B cell (primary cell): ENCODE data around the gene ANGPT4. TPM values are rescaled to one million over a fixed set of nuclear protein-coding genes. Genes with fewer than 3 reads are reported as not detected.

Experiments
- ATAC-seq: fragments of 200-7000 bp; cut with Tn5 transposase; one replicate; pipeline ENCODE4 v1.10.0; 2021; ENCODE audit warnings: low read depth, mild to moderate bottlenecking, moderate number of reproducible peaks, moderate library complexity
- CTCF ChIA-PET: fragments of 350-600 bp; sonication (Branson Sonifier 250); formaldehyde crosslinking; loops from one replicate; lab custom pipeline; 2021; ENCODE audit warnings: antibody characterized with exemption, inconsistent platforms; lab: Charles Lee
- POLR2A ChIA-PET: fragments of 350-600 bp; sonication (Branson Sonifier 250); formaldehyde crosslinking; loops from one replicate; lab custom pipeline; 2021; ENCODE audit warnings: antibody characterized with exemption; lab: Charles Lee
- DNase-seq: peaks from one replicate; pipeline ENCODE4 v3.0.0; 2013
- H2AFZ ChIP-seq: 2 replicates; pipeline ENCODE4 v1.6.1; 2012; ENCODE audit warnings: mild to moderate bottlenecking, low read depth, low read length; ENCODE audit not compliant: insufficient read depth, poor library complexity, severe bottlenecking
- H3K27ac ChIP-seq, 2 donors: 1 replicate in 1 of 2; 2 replicates in 1 of 2; pipeline ENCODE4 v1.5.1; 2012 to 2013; ENCODE audit warnings: low read length in 2 of 2, mild to moderate bottlenecking in 2 of 2, moderate library complexity in 1 of 2
- H3K27me3 ChIP-seq, 4 experiments: fragments of 200-600 bp in 1 of 4; sonication (generic) in 1 of 4; replicated peaks in 1 of 4; 1 replicate in 2 of 4; 2 replicates in 2 of 4; pipeline versions ENCODE4 v1.6.1 to v1.7.0; 2013 to 2016; ENCODE audit warnings: low read length in 3 of 4, mild to moderate bottlenecking in 2 of 4, mixed read lengths in 1 of 4, moderate library complexity in 1 of 4; ENCODE audit not compliant: insufficient read depth in 4 of 4, control insufficient read depth in 3 of 4; ENCODE audit errors: control extremely low read depth in 1 of 4
- H3K36me3 ChIP-seq, 2 experiments: replicated peaks in 1 of 2; 1 replicate in 1 of 2; 2 replicates in 1 of 2; pipeline versions ENCODE4 v1.6.1 to v1.7.1; 2013; ENCODE audit warnings: low read length in 1 of 2; ENCODE audit not compliant: insufficient read depth in 2 of 2, control insufficient read depth in 1 of 2; ENCODE audit errors: control extremely low read depth in 1 of 2, extremely low read depth in 1 of 2
- H3K4me1 ChIP-seq, 2 donors: fragments of 200-600 bp in 1 of 2; sonication (generic) in 1 of 2; 1 replicate in 1 of 2; 2 replicates in 1 of 2; pipeline versions ENCODE4 v1.5.1 to v1.6.1; 2013 to 2017; ENCODE audit warnings: low read length in 2 of 2; ENCODE audit not compliant: control insufficient read depth in 2 of 2, insufficient read depth in 2 of 2
- H3K4me2 ChIP-seq: replicated peaks from 2 replicates; pipeline ENCODE3; 2012; ENCODE audit warnings: mild to moderate bottlenecking, low read depth, low read length; ENCODE audit not compliant: poor library complexity, severe bottlenecking
- H3K4me3 ChIP-seq, 5 experiments: fragments of 200-600 bp in 1 of 5; sonication (generic) in 1 of 5; 1 replicate in 3 of 5; 2 replicates in 2 of 5; pipeline versions ENCODE4 v1.5.1 to v1.7.0; 2011 to 2016; ENCODE audit warnings: low read length in 4 of 5, mild to moderate bottlenecking in 4 of 5, low read depth in 2 of 5, control low read depth in 1 of 5, moderate library complexity in 1 of 5; ENCODE audit not compliant: insufficient read depth in 1 of 5; ENCODE audit errors: control extremely low read depth in 1 of 5, extremely low read depth in 1 of 5
- H3K79me2 ChIP-seq: fragments of 200-600 bp; sonication (generic); one replicate; pipeline ENCODE4 v1.6.0; 2016; ENCODE audit warnings: low read length; ENCODE audit not compliant: control insufficient read depth, insufficient read depth
- H3K9ac ChIP-seq: fragments of 200-600 bp; sonication (generic); 2 replicates; pipeline ENCODE4 v1.6.1; 2017; ENCODE audit warnings: mild to moderate bottlenecking, low read length, moderate library complexity
- H3K9me3 ChIP-seq, 3 donors: one replicate each; pipeline versions ENCODE4 v1.6.1 to v1.7.1; 2013; ENCODE audit warnings: low read length in 2 of 3; ENCODE audit not compliant: control insufficient read depth in 2 of 3, insufficient read depth in 1 of 3; ENCODE audit errors: control extremely low read depth in 1 of 3
- H4K20me1 ChIP-seq: 2 replicates; pipeline ENCODE4 v1.6.0; 2012; ENCODE audit warnings: mild to moderate bottlenecking, low read length; ENCODE audit not compliant: insufficient read depth, control insufficient read depth, poor library complexity, severe bottlenecking
- H3K27ac Mint-ChIP-seq: one replicate; pipeline ENCODE4 v1.8.0; 2021; ENCODE audit warnings: mixed read lengths
- H3K27me3 Mint-ChIP-seq: one replicate; pipeline ENCODE4 v1.8.0; 2021; ENCODE audit warnings: mixed read lengths
- H3K4me1 Mint-ChIP-seq: one replicate; pipeline ENCODE4 v1.8.0; 2021; ENCODE audit warnings: mixed read lengths
- H3K4me3 Mint-ChIP-seq: one replicate; pipeline ENCODE4 v1.8.0; 2021; ENCODE audit warnings: mixed read lengths
- H3K9me3 Mint-ChIP-seq: one replicate; pipeline ENCODE4 v1.8.0; 2022; ENCODE audit warnings: mixed read lengths; ENCODE audit not compliant: insufficient read depth
- EZH2 ChIP-seq: IDR thresholded peaks from 2 replicates; pipeline ENCODE4 v1.6.1; 2012; ENCODE audit warnings: borderline replicate concordance, low read depth, mild to moderate bottlenecking, moderate library complexity, low read length; ENCODE audit not compliant: insufficient read depth, poor library complexity, severe bottlenecking
- WGBS: methylation state at CpG from one replicate; pipeline ENCODE4 v1.1.5; 2013; ENCODE audit warnings: missing lambda C conversion rate; ENCODE audit not compliant: insufficient coverage; 5-methylcytosine and 5-hydroxymethylcytosine counted together
- intact Hi-C: fragments of 100-400 bp; cut with micrococcal nuclease; formaldehyde crosslinking; loops from one replicate; pipeline ENCODE4 v1.10.0; 2022
- polyA plus RNA-seq: library from polyadenylated mRNA; depleted of rRNA; stranded (reverse); fragments of >200 nt; gene quantifications from 2 replicates; pipeline ENCODE4 v1.2.3, GENCODE V29; 2012
- total RNA-seq, 2 donors: library from RNA; stranded (reverse); fragments of 120-200 nt in 1 of 2; gene quantifications; 1 replicate in 1 of 2; 2 replicates in 1 of 2; pipeline versions ENCODE4 v1.2.3 to v1.2.4, GENCODE V29; 2013 to 2022
- TF ChIP-seq, protein P1 (sequence below): fragments of 200-600 bp; IDR thresholded peaks from one replicate; pipeline ENCODE4 v1.8.0; 2022; ENCODE audit warnings: antibody characterized with exemption, mild to moderate bottlenecking

ANGPT4 gene
- total and polyA plus RNA-seq, 2 donors (not counting 1 experiment from before 2014, with no cell fraction given), result not detected

DNA sequence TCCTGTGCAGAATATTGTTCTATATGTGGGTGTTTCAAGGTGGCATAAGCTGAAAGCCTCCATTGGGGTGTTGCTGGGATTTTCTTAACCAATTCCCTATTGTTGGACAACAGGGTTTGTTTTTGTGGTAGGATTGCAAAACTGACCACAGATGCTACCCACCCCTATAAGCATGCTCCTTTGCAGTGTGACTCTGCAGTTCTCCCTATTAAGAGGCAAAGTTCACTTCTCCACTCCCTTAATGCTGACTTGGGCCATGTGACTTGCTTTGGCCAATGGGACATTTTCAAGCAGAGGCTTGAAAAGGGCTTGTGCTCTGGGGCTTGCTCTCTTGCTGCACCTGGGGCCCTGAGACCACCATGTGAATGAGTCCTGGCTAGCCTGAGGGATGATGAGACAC is 8.5 kb upstream of the ANGPT4 start:
- no peak overlapping the region for H3K9ac ChIP-seq
- no peak overlapping the region for H3K4me2 ChIP-seq
- no peaks in the 10 kb centered on the region for H3K36me3 ChIP-seq
- no peak for DNase-seq
- H3K27me3 ChIP-seq, result peaks cover 0 to 5% (median 0%) of the 10 kb centered on the region in 4 experiments
- H3K27ac ChIP-seq, result no peak overlapping the region
- no peaks in the 10 kb centered on the region for H3K4me1 ChIP-seq
- H3K27ac Mint-ChIP-seq, result no peak overlapping the region
- ChIA-PET POLR2A (no interaction called here), CTCF (no interaction called here)
- no peaks in the 10 kb centered on the region for H3K9me3 ChIP-seq
- H3K4me1 Mint-ChIP-seq, result no peaks in the 10 kb centered on the region
- H4K20me1 ChIP-seq, result no peaks in the 10 kb centered on the region
- intact Hi-C loops, result no loop called here
- no peak for ATAC-seq
- no peak overlapping the region for H3K4me3 Mint-ChIP-seq
- H3K9me3 Mint-ChIP-seq, result no peaks in the 10 kb centered on the region
- TF ChIP-seq EZH2, result no peak
- TF ChIP-seq, protein P1, sequence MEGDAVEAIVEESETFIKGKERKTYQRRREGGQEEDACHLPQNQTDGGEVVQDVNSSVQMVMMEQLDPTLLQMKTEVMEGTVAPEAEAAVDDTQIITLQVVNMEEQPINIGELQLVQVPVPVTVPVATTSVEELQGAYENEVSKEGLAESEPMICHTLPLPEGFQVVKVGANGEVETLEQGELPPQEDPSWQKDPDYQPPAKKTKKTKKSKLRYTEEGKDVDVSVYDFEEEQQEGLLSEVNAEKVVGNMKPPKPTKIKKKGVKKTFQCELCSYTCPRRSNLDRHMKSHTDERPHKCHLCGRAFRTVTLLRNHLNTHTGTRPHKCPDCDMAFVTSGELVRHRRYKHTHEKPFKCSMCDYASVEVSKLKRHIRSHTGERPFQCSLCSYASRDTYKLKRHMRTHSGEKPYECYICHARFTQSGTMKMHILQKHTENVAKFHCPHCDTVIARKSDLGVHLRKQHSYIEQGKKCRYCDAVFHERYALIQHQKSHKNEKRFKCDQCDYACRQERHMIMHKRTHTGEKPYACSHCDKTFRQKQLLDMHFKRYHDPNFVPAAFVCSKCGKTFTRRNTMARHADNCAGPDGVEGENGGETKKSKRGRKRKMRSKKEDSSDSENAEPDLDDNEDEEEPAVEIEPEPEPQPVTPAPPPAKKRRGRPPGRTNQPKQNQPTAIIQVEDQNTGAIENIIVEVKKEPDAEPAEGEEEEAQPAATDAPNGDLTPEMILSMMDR, result no peak
- H2AFZ ChIP-seq, result no peak overlapping the region
- H3K27me3 Mint-ChIP-seq, result peaks cover 41% of the 10 kb centered on the region
- no peak overlapping the region for H3K4me3 ChIP-seq
- no peaks in the 10 kb centered on the region for H3K79me2 ChIP-seq

DNA sequence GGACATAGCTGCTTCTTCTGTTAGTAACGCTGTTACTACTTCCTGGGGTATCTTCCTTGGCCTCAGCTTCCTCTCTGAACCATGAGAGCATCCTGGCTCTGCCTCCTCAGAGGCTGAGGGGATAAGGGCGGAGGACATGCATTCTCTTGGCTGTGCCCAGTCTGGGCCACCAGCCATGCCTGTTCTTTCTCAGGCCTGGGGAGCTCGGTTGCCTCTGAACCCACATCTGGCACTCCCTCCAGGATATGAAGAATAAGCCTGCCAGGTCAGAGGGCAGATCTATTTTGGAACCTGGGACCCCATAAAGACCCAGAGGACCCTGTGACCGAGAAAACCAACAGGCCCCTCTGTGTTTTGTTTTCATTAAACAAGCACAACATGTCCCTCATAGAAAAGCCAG is 6.6 kb upstream of the ANGPT4 start:
- Histone ChIP-seq H3K36me3 (no peaks in the 10 kb centered on the region), H3K9ac (no peak overlapping the region), H3K79me2 (no peaks in the 10 kb centered on the region), H3K4me1 (no peaks in the 10 kb centered on the region), H3K4me3 (no peak overlapping the region), H4K20me1 (no peaks in the 10 kb centered on the region), H3K4me2 (no peak overlapping the region), H3K9me3 (no peaks in the 10 kb centered on the region), H2AFZ (no peak overlapping the region), H3K27me3 (peaks cover 0 to 5% (median 0%) of the 10 kb centered on the region in 4 experiments), H3K27ac (no peak overlapping the region)
- Mint-ChIP-seq H3K27me3 (peaks cover 25% of the 10 kb centered on the region), H3K4me3 (no peak overlapping the region), H3K27ac (no peak overlapping the region), H3K4me1 (no peaks in the 10 kb centered on the region), H3K9me3 (no peaks in the 10 kb centered on the region)
- ChIA-PET POLR2A (no interaction called here), CTCF (no interaction called here)
- TF ChIP-seq, protein P1, result no peak
- TF ChIP-seq EZH2, result no peak
- WGBS, result 84% methylated on average over 4 of the region's 4 CpGs
- intact Hi-C loops, result no loop called here
- no peak for ATAC-seq
- DNase-seq, result no peak
